ENCODE measurements around the gene ITPR3.

DNA sequence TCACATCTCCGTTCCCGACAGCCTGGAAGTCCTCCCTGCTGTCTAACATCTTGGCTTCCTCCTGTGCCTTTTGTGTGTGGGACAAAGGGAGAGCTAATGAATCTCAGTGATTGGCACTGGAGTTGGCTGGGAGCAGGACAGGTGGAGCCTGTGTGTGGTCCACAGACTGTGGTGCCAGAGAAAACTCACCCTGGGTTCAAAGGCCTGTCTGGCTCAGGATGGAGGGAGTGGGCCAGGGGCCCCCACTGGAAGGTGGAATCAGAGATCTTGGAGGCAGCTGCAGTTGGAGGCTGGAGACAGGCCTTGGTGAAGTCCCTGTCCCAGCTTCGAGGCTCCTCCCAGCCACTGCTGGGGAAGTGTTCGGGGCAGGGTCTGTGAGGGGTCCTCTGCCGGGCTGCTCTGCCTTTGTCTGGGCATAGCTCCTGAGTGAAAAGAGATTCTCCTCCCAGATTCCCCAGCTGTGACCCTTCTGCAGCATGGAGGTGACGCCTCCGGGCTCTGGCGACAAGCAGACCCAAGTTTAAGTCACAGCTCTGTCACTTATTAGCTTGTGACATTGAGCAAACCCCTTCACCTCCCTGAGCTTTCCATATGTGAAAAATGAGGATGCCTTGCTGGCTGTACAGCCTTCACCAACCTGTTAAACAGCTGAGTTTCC lies 13.9 kb upstream of the ITPR3 start:
- TF ChIP-seq, protein P1, sequence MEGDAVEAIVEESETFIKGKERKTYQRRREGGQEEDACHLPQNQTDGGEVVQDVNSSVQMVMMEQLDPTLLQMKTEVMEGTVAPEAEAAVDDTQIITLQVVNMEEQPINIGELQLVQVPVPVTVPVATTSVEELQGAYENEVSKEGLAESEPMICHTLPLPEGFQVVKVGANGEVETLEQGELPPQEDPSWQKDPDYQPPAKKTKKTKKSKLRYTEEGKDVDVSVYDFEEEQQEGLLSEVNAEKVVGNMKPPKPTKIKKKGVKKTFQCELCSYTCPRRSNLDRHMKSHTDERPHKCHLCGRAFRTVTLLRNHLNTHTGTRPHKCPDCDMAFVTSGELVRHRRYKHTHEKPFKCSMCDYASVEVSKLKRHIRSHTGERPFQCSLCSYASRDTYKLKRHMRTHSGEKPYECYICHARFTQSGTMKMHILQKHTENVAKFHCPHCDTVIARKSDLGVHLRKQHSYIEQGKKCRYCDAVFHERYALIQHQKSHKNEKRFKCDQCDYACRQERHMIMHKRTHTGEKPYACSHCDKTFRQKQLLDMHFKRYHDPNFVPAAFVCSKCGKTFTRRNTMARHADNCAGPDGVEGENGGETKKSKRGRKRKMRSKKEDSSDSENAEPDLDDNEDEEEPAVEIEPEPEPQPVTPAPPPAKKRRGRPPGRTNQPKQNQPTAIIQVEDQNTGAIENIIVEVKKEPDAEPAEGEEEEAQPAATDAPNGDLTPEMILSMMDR (IDR thresholded peaks at IDR 0.05 in 8 of 11, conservative IDR thresholded peaks at IDR 0.05 in 3 of 11): no peak
- no peak for TF ChIP-seq POLR2A (IDR thresholded peaks at IDR 0.05)
- no peak for TF ChIP-seq POLR2AphosphoS5 (IDR thresholded peaks at IDR 0.05)

All from spleen (tissue), 7 donors.